HG03175 (cell line): ENCODE measurements around the gene ACOT2.

Experiments
- ATAC-seq: cut with Tn5 transposase; IDR thresholded peaks from one replicate; pipeline ENCODE4 v1.9.1; 2021; ENCODE audit warnings: mild to moderate bottlenecking, moderate library complexity; ENCODE audit not compliant: unreplicated experiment

The ACOT2 gene

GRCh38 chr14:73613419-73613963, 44.5 kb downstream of the ACOT2 start:
- ATAC-seq = no peak

- no peak for ATAC-seq
Measured at GRCh38 chr14:73616831-73617230, 47.8 kb downstream of the ACOT2 start.

DNA sequence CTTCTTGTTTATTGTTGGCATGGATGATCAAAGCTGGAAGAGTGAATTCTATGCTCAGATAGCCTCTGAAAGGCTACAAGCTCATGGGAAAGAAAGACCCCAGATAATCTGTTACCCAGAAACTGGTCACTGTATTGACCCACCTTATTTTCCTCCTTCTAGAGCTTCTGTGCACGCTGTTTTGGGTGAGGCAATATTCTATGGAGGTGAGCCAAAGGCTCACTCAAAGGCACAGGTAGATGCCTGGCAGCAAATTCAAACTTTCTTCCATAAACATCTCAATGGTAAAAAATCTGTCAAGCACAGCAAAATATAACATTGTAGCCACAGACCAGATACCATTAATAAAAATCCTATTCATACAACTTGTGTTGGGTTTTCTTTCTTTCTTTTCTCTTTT, 50.5 kb downstream of the ACOT2 start:
- no peak for ATAC-seq

GRCh38 chr14:73620268-73620667, 51.3 kb downstream of the ACOT2 start:
- ATAC-seq = no peak

GRCh38 chr14:73623504-73624054, 54.6 kb downstream of the ACOT2 start:
- no peak for ATAC-seq
